HG03280 (cell line): ENCODE measurements around the gene MS4A5.
A peak's percentile ranks its signal among the peaks of the same experiment; 100 is the strongest.
"Not testable (repeated sequence)": the region's sequence is repeated elsewhere in the genome, so short reads cannot be mapped to it uniquely, and the experiment has no call there.

Experiments
- ATAC-seq: cut with Tn5 transposase; IDR thresholded peaks from one replicate; pipeline ENCODE4 v1.9.1; 2021; ENCODE audit warnings: mild to moderate bottlenecking, moderate library complexity; ENCODE audit not compliant: unreplicated experiment

Gene MS4A5, protein sequence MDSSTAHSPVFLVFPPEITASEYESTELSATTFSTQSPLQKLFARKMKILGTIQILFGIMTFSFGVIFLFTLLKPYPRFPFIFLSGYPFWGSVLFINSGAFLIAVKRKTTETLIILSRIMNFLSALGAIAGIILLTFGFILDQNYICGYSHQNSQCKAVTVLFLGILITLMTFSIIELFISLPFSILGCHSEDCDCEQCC

DNA sequence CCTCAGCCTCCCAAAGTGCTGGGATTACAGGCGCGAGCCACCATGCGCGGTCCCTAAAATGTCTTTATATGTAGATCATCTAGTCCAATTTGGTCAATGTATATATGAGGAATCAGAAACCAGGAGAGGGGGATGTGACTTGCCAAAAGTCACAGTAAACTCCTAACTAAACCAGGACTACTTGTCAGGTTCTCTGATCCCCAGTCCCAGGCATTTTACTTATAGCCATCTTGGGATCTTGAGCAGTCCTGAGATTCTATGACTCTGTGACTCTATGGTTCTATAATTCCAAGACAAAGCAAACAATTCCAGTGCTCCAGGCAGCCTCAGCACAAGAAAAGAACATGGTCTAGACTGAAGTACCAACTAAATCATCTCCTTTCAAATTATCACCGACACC lies at the start of gene MS4A5:
MS4A5 (plus strand) TSS at position 301 of the 400 bp plus-strand sequence. CDS start 103 bp downstream, outside the sequence.
- ATAC-seq, result no peak

DNA sequence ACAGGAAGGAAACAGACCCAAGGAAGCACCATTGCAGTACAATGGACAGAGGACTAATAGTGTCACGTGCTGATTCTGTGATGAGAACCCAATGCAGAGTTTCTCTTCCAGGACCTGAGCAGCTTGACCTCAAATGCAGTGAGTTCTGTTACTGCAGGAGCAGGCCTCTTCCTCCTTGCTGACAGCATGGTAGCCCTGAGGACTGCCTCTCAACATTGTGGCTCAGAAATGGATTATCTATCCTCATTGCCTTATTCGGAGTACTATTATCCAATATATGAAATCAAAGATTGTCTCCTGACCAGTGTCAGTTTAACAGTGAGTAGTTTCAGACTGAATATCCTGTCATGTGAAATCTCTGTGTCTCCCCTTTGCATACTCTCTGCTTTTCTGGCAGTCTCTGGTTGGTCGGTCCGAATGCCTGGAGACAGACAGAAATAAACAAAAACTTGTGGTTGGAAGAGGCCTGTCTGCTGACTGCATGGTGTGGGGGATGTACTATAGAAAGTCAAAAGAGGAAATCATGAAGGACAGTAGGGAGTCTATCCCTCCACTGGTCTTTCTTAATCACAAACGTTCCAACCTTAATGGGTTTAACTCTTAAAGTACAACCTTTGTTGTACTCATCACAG lies 40.0 kb upstream of the MS4A5 start:
- peak; percentile 88 for ATAC-seq

DNA sequence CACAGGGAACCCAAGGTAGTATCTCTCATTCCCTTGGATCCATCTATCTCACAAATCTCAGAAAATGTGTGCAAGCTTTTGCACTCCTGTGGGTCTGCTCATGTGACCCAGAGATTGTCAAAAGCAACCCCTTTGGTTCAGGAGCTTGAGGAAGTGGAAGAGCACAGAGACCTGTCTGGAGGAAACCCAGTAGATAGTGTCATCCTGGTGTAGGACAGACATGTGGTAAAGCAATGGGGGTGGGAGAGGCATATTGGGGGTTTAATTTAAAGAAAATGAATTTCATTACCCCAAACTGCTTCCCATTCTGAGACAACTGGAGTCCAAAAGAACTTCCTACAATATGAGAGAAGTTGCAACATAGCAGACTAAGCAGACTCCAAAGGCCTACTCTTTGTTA lies 39.0 kb upstream of the MS4A5 start:
- ATAC-seq, result no peak

- no peak for ATAC-seq
These were observed 37.0 kb upstream of the MS4A5 start for GRCh38 chr11:60392361-60392760.

DNA sequence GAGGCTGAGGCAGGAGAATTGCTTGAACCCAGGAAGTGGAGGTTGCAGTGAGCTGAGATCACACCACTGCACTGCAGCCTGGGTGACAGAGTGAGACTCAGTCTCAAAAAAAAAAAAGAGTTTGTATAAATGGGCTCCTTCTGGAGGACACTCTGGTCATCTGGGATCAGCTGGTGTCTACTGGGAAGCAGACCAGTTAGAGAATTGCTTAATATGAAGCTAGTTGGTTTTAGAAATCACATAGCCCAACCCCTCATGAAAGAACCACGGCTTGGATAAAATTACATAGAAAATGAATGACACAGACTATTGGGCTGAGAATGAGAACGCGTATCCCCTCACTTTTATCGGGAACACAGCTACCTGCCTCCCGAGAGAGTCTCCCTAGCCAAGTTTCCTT lies 36.4 kb upstream of the MS4A5 start:
- no peak for ATAC-seq

GRCh38 chr11:60394666-60395380 lies 34.5 kb upstream of the MS4A5 start:
- no peak for ATAC-seq

DNA sequence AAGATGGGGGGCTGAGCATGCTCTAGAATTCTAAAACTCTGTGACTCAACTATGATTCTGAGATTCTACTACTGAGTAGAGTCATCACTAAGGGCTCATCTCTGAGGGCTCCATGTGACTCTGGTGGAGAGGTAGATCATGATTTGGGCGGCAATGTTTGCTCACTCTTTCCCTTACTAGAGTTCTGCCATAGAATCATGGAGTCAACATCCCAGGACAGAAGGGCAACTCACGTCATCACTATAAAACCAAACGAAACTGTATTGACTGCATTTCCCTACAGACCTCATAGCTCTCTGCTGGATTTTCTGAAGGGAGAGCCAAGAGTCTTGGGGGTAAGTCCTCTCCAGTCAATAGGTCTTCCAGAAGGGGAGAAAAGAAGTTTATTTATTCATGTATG lies 33.0 kb upstream of the MS4A5 start, which contains the start of gene MS4A14:
MS4A14 (plus strand) TSS at position 78 of the 400 bp plus-strand sequence; CDS start at position 198, 120 bp downstream.
- no peak for ATAC-seq

DNA sequence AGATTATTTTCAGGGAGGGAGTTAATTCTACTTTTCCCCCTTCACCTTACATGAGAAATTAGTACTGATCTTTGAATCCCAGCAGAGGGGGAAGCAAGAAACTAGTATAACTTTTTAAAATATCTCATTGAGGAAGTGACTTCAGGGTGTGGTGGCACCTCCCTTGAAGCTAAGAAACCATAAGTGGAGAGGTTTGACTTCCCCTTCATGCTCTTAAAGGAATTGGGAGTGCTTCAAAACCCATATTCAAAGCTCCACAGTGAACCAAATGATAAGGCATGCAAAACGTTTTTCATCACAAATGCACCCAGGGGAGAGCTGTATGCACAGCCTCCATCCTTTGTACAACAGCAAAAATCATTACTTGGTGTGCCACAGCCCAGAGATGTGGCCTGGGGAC lies 32.6 kb upstream of the MS4A5 start:
- ATAC-seq, result no peak

DNA sequence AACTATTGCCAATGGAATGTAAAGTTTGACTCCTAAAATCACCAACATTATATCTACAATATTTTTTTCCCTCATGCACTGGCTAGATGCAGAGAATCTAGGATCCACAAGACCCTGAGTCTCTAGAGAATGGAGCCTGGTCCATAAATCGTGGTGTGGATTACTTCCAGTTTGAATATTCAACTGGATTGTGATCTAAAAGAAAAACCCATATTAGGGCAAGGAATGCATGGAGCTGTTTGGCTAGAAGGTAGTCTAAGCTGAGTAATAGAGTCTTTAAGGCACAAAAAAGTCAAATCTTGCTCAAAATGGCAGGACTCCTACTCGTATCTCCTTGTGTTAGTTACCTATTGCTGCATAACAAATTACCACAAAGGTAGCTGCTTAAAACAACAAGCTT lies 9.4 kb upstream of the MS4A5 start:
- ATAC-seq, result no peak

GRCh38 chr11:60422609-60423008 lies 6.8 kb upstream of the MS4A5 start:
- ATAC-seq, result no peak

- no peak for ATAC-seq
These were observed 855 bp upstream of the MS4A5 start for GRCh38 chr11:60428517-60428916.

GRCh38 chr11:60431251-60431650 lies 1.9 kb downstream of the MS4A5 start:
- no peak for ATAC-seq

- ATAC-seq, result no peak
These were observed 4.0 kb downstream of the MS4A5 start for GRCh38 chr11:60433401-60433800.

- no peak for ATAC-seq
These were observed 17.7 kb downstream of the MS4A5 start for GRCh38 chr11:60447070-60447469.

GRCh38 chr11:60447846-60448245 lies 18.5 kb downstream of the MS4A5 start:
- no peak for ATAC-seq

GRCh38 chr11:60451185-60451584 lies 21.8 kb downstream of the MS4A5 start:
- ATAC-seq, result not testable (repeated sequence)

DNA sequence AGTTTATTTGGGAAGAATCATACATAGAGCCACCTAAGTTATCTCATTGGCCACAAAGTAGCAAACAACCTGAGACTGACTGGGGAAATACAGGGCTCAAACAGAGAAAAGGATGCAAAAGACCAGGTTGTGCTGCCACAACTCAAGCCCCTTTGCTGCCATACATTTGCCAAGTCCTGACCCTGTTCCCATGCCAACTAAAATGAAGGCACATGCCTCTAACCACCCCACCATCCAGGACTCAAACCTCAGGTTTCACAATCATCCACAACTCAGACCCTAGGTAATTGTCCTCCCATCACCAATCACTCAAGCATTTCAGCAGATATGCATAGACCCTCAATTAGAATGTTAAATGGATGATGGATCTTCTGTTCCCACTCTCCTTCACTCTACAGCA lies 24.8 kb downstream of the MS4A5 start:
- no peak for ATAC-seq

- ATAC-seq, result peak; percentile 56
These were observed 26.2 kb downstream of the MS4A5 start, which contains the start of gene MS4A1 for GRCh38 chr11:60455531-60456042. MS4A1 (plus strand) TSS chr11:60455847; CDS start chr11:60462375, 6,528 bp downstream.

- ATAC-seq, result peak; percentile 51
These were observed 28.2 kb downstream of the MS4A5 start for GRCh38 chr11:60457576-60457975.

- ATAC-seq, result no peak
These were observed 30.0 kb downstream of the MS4A5 start for GRCh38 chr11:60459345-60459744.

DNA sequence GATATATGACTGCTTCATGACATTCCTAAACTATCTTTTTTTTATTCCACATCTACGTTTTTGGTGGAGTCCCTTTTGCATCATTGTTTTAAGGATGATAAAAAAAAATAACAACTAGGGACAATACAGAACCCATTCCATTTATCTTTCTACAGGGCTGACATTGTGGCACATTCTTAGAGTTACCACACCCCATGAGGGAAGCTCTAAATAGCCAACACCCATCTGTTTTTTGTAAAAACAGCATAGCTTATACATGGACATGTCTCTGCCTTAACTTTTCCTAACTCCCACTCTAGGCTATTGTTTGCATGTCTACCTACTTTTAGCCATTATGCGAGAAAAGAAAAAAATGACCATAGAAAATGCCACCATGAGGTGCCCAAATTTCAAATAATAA lies 39.5 kb downstream of the MS4A5 start:
- ATAC-seq, result no peak

- no peak for ATAC-seq
These were observed 40.4 kb downstream of the MS4A5 start for GRCh38 chr11:60469723-60470122.
